SK-N-MC (cell line): ENCODE data around the gene LRRTM4.
"Not testable (repeated sequence)": the region's sequence is repeated elsewhere in the genome, so short reads cannot be mapped to it uniquely, and the experiment has no call there.

Source experiments
- EZH2 ChIP-seq: fragments of 200-600 bp; sonication (generic); IDR thresholded peaks from one replicate; pipeline ENCODE4 v1.6.1; 2017; ENCODE audit warnings: antibody characterized with exemption
- FOXP2 ChIP-seq: optimal IDR thresholded peaks from 2 replicates; pipeline ENCODE3; 2011; ENCODE audit warnings: mild to moderate bottlenecking, moderate library complexity; ENCODE audit not compliant: insufficient read depth; ENCODE audit errors: extremely low read length, control extremely low read depth
- POLR2AphosphoS5 ChIP-seq: IDR thresholded peaks from 2 replicates; pipeline ENCODE4 v1.6.1; 2012; ENCODE audit warnings: mild to moderate bottlenecking, low read depth, low read length, borderline replicate concordance

- TF ChIP-seq POLR2AphosphoS5, EZH2, FOXP2: not testable (repeated sequence)
These were observed 433.8 kb downstream of the LRRTM4 start for GRCh38 chr2:77088424-77088823.
